Choroid plexus epithelial cell (primary cell): ENCODE results near the gene ZNF541.

Experiments
- DNase-seq: peaks from one replicate; pipeline ENCODE4 v3.0.0-alpha.2; 2010; ENCODE audit warnings: low read depth
- H3K4me3 ChIP-seq: 2 replicates; pipeline ENCODE4 v1.5.1; 2011; ENCODE audit warnings: low read depth, mild to moderate bottlenecking, control low read depth, low read length, moderate library complexity
- TF ChIP-seq, protein P1 (sequence below): conservative IDR thresholded peaks from 2 replicates; pipeline ENCODE4 v1.5.1; 2011; ENCODE audit warnings: low read depth, mild to moderate bottlenecking, control low read depth, inconsistent platforms, low read length, moderate library complexity

ZNF541 gene

DNA sequence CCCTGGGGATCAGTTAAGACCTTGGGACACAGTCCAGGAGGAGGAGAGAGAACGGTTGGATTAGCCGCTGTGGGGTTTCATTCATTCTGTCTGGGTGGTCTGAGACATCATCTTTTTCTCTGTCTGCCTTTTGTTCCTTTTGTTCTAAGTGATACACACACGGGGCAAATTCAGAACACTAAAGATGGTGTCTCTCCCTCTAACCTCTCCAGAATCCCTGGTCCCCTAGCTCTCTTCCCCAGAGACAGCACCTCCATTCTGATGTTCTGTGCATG is 41.0 kb upstream of the ZNF541 start:
- TF ChIP-seq, protein P1, sequence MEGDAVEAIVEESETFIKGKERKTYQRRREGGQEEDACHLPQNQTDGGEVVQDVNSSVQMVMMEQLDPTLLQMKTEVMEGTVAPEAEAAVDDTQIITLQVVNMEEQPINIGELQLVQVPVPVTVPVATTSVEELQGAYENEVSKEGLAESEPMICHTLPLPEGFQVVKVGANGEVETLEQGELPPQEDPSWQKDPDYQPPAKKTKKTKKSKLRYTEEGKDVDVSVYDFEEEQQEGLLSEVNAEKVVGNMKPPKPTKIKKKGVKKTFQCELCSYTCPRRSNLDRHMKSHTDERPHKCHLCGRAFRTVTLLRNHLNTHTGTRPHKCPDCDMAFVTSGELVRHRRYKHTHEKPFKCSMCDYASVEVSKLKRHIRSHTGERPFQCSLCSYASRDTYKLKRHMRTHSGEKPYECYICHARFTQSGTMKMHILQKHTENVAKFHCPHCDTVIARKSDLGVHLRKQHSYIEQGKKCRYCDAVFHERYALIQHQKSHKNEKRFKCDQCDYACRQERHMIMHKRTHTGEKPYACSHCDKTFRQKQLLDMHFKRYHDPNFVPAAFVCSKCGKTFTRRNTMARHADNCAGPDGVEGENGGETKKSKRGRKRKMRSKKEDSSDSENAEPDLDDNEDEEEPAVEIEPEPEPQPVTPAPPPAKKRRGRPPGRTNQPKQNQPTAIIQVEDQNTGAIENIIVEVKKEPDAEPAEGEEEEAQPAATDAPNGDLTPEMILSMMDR = no peak
- no peak for DNase-seq
- H3K4me3 ChIP-seq = no peak overlapping the region

DNA sequence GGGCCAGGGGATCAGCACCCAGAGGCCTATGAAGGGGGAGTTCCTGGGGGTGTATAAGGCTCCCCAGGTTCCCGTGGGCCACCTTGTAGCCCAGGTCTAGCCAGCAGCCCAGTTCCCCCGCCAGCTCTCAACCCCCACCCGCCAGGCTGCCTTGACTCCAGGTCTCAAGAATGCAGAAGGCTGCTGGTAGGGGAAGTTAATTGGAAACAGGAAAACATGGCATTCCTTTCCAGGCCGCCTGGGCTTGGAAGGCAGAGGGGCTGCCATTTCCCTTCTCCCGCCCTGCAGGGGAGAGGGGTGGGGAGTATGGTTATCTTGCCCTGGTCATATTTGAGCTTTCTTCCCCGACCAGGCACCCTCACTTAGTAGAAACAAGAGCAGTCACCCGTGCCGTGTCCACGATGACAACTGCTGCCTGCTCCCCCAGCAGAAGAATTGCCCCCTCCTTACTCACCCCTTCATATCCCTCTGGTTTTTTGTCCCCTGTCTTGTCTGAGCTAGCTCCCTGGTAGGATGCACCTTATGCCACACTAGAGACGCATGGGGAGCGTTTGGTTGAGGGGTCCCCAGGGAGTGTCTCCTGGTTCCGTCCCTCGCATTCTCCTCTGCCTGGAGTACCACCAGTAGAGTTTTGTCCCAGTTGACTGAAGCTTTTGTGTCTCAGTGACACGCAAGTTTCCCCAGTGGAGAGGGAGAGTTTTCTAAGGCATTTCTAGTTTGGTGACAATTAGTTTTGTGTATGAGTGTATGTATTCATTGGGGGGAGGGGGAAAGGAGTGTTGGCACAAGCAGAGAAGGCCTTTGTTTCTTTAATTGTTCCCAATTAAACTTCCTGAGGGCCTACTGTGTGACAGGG is 40.4 kb upstream of the ZNF541 start:
- TF ChIP-seq, protein P1 = no peak
- H3K4me3 ChIP-seq = no peak overlapping the region
- DNase-seq = peak; percentile 75

- TF ChIP-seq, protein P1 = no peak
- H3K4me3 ChIP-seq = peak overlapping the region; percentile 80
Observed at GRCh38 chr19:47610902-47611301, 38.0 kb upstream of the ZNF541 start.

GRCh38 chr19:47609906-47610894 is 37.3 kb upstream of the ZNF541 start:
- H3K4me3 ChIP-seq = peak overlapping the region; percentile 80
- peak; percentile 59 for DNase-seq
- TF ChIP-seq, protein P1 = no peak

More at GRCh38 chr19:47610902-47611301, 38.0 kb upstream of the ZNF541 start:
- DNase-seq = peak; percentile 37

DNA sequence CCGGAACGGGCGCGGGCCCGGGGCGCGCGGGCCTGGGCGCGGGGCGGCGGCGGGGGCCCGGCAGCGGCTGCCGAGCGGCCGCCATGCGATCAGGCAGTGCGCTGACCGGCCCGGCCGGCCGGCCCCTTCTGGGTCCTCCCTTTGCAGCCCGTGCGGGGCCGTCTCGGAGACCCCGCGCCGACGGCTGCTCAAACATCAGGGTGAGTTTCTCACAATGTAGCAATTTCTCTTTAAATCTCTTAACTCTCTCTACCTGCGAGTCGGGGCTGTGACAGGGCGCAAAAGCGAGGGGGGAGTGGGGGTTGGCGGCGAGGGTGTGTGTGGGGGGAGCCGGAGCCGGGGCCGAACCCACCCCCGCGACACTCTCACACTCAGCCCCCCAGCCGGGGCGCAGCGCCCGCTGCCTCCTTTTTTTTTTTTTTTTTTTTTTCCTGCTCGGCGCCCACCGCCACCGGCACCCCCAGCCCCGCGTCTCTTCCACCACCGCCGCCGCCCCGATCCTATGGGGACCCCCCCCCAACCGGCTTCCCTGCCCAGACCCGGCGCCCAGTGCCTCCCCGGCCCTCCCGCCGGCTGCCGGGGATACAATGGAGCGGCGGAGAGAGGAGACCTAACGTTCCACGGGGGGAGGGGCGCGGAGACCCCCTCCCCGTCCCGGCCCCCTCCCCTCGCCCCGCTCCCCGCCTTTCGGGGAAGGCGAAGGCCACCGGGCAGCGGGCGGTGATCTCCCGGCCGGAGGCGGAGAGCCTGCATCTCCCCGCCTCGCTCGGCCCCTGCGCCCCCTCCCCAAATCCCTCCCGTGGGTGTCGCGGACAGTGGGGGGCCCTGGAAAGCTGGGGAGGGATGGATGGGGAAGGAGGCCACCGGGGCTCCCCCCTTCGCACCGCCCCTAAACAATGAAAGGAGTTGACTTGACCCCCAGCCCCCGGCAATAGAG is 36.3 kb upstream of the ZNF541 start, which contains the start of gene BICRA:
Gene BICRA (plus strand): TSS at position 166 of the 937 bp plus-strand sequence. CDS start 64,441 bp downstream, outside the sequence.
- TF ChIP-seq, protein P1 = no peak
- peak within 1 kb of the TSS; percentile 95 for H3K4me3 ChIP-seq
- DNase-seq = peak; percentile 88
